Ascending aorta (tissue), 2 donors: ENCODE data around the gene TMEM18. TPM values are rescaled to one million over a fixed set of nuclear protein-coding genes. Genes with fewer than 3 reads are reported as not detected.

Source experiments
- DNase-seq, 2 donors: peaks; one replicate each; pipeline ENCODE4 v3.0.0-alpha.2; 2019; ENCODE audit warnings: low spot score in 2 of 2
- H3K27ac ChIP-seq, 2 donors: fragments of 200-600 bp; sonication (generic); one replicate each; pipeline ENCODE4 v1.5.1; 2016 to 2017; ENCODE audit warnings: mild to moderate bottlenecking in 1 of 2
- H3K27me3 ChIP-seq: fragments of 200-600 bp; sonication (generic); one replicate; pipeline ENCODE4 v1.5.1; 2017
- H3K36me3 ChIP-seq, 2 donors: fragments of 200-600 bp; sonication (generic); one replicate each; pipeline ENCODE4 v1.5.1; 2016
- H3K4me1 ChIP-seq, 2 donors: fragments of 200-600 bp; sonication (generic); one replicate each; pipeline ENCODE4 v1.5.1; 2016 to 2017; ENCODE audit warnings: mild to moderate bottlenecking in 1 of 2
- H3K4me3 ChIP-seq, 2 donors: fragments of 200-600 bp; sonication (generic); one replicate each; pipeline ENCODE4 v1.5.1; 2016 to 2017; ENCODE audit warnings: mild to moderate bottlenecking in 1 of 2
- H3K9me3 ChIP-seq, 2 donors: fragments of 200-600 bp; sonication (generic); one replicate each; pipeline ENCODE4 v1.5.1; 2016
- intact Hi-C: fragments of 100-400 bp; cut with DNase I; formaldehyde crosslinking; loops from one replicate; pipeline ENCODE4 v1.15.1; 2023
- total RNA-seq: library from RNA; depleted of rRNA; stranded (reverse); fragments of >200 nt; gene quantifications from one replicate; pipeline ENCODE4 v1.1.0, GENCODE V29; 2016
- TF ChIP-seq, protein P1 (sequence below), 3 experiments: fragments of 200-600 bp in 2 of 3; fragments of 450-650 bp in 1 of 3; sonication (generic) in 2 of 3; IDR thresholded peaks; one replicate each; pipeline ENCODE4 v1.5.1; 2016 to 2019; ENCODE audit warnings: antibody characterized with exemption in 3 of 3, mild to moderate bottlenecking in 1 of 3, moderate library complexity in 1 of 3

TMEM18 gene
- total RNA-seq, result 6.4 TPM

GRCh38 chr2:677056-677958, at the start of gene TMEM18:
TSS of gene TMEM18 (minus strand) at chr2:677406. CDS start at chr2:677345, 61 bp downstream.
- Histone ChIP-seq H3K36me3 (peaks cover 4 to 11% of the 10 kb centered on the region in 2 donors), H3K27me3 (no peaks in the 10 kb centered on the region), H3K4me1 (no peaks in the 10 kb centered on the region), H3K9me3 (no peaks in the 10 kb centered on the region), H3K27ac (peak within 1 kb of the TSS; percentile 94), H3K4me3 (peak within 1 kb of the TSS; percentile 60 to 88)
- intact Hi-C loops, result loop anchor here (1.0 to 5.0 kb wide), 5 partner anchors 12 to 1140 kb away; partner anchors contain the start of genes ACP1, PXDN and SH3YL1
- peak; percentile 84 to 98 for DNase-seq
- TF ChIP-seq, protein P1, sequence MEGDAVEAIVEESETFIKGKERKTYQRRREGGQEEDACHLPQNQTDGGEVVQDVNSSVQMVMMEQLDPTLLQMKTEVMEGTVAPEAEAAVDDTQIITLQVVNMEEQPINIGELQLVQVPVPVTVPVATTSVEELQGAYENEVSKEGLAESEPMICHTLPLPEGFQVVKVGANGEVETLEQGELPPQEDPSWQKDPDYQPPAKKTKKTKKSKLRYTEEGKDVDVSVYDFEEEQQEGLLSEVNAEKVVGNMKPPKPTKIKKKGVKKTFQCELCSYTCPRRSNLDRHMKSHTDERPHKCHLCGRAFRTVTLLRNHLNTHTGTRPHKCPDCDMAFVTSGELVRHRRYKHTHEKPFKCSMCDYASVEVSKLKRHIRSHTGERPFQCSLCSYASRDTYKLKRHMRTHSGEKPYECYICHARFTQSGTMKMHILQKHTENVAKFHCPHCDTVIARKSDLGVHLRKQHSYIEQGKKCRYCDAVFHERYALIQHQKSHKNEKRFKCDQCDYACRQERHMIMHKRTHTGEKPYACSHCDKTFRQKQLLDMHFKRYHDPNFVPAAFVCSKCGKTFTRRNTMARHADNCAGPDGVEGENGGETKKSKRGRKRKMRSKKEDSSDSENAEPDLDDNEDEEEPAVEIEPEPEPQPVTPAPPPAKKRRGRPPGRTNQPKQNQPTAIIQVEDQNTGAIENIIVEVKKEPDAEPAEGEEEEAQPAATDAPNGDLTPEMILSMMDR (IDR thresholded peaks at IDR 0.05), result peak in 2 of 3 experiments; percentile 7 to 34

DNA sequence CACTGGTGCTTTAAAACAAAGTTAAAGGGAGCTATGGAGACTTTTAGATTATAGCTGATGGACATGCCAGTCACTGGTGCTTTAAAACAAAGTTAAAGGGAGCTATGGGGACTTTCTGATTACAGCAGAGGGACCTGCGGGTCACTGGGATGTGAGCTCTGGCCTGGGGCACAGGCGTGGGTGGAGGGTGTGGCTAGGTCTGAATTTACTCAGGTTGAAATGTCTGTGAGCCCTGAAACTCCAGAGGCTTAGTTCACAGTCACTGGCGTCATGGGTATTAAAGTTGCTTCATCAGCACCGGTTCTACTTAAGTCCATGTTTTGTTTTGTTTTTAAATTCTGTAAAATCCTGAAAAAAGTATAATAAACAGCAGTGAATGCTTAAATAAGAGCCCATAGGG, 49.0 kb upstream of the TMEM18 start:
- Histone ChIP-seq H3K4me1 (no peaks in the 10 kb centered on the region), H3K27me3 (no peaks in the 10 kb centered on the region), H3K4me3 (no peak overlapping the region), H3K27ac (no peak overlapping the region), H3K9me3 (no peaks in the 10 kb centered on the region), H3K36me3 (no peaks in the 10 kb centered on the region)
- intact Hi-C loops, result no loop called here
- TF ChIP-seq, protein P1 (IDR thresholded peaks at IDR 0.05), result no peak
- no peak for DNase-seq

DNA sequence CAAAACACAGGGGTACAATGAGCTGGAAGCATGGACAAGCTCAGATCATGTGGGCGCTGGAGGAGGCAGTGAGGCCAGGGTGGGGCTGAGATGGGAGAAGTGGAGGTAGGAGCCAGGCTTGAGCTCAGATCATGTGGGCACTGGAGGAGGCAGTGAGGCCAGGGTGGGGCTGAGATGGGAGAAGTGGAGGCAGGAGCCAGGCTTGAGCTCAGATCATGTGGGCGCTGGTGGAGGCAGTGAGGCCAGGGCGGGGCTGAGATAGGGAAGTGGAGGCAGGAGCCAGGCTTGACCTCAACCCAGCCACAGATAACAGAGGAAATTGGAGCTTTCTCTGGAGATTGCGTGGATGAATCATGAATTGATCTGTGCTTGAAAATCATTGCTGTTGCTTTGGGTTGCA, 48.3 kb upstream of the TMEM18 start:
- no peaks in the 10 kb centered on the region for H3K9me3 ChIP-seq
- H3K4me1 ChIP-seq, result no peaks in the 10 kb centered on the region
- DNase-seq, result no peak
- no peak overlapping the region for H3K4me3 ChIP-seq
- intact Hi-C loops, result no loop called here
- no peaks in the 10 kb centered on the region for H3K36me3 ChIP-seq
- TF ChIP-seq, protein P1 (IDR thresholded peaks at IDR 0.05), result no peak
- no peaks in the 10 kb centered on the region for H3K27me3 ChIP-seq
- no peak overlapping the region for H3K27ac ChIP-seq

- no peak overlapping the region for H3K4me3 ChIP-seq
- no peaks in the 10 kb centered on the region for H3K4me1 ChIP-seq
- TF ChIP-seq, protein P1 (IDR thresholded peaks at IDR 0.05), result no peak
- H3K9me3 ChIP-seq, result no peaks in the 10 kb centered on the region
- H3K27ac ChIP-seq, result no peak overlapping the region
- DNase-seq, result no peak
- no peaks in the 10 kb centered on the region for H3K36me3 ChIP-seq
- intact Hi-C loops, result no loop called here
- no peaks in the 10 kb centered on the region for H3K27me3 ChIP-seq
Observed at GRCh38 chr2:723761-724160, 46.6 kb upstream of the TMEM18 start.

GRCh38 chr2:720842-721241, 43.6 kb upstream of the TMEM18 start:
- Histone ChIP-seq H3K27me3 (no peaks in the 10 kb centered on the region), H3K4me1 (no peaks in the 10 kb centered on the region), H3K36me3 (no peaks in the 10 kb centered on the region), H3K27ac (no peak overlapping the region), H3K9me3 (no peaks in the 10 kb centered on the region), H3K4me3 (no peak overlapping the region)
- intact Hi-C loops, result no loop called here
- TF ChIP-seq, protein P1 (IDR thresholded peaks at IDR 0.05), result no peak
- DNase-seq, result no peak
